ENCODE measurements around the gene WDR27.
A peak's percentile ranks its signal among the peaks of the same experiment; 100 is the strongest.
"Not testable (repeated sequence)": the region's sequence is repeated elsewhere in the genome, so short reads cannot be mapped to it uniquely, and the experiment has no call there.

WDR27 gene

GRCh38 chr6:169623343-169623742 is 78.5 kb downstream of the WDR27 start:
- Mint-ChIP-seq H3K9me3 (no peaks in the 10 kb centered on the region), H3K4me3 (no peak overlapping the region)

GRCh38 chr6:169622618-169623017 is 79.2 kb downstream of the WDR27 start:
- no peak overlapping the region for H3K4me3 Mint-ChIP-seq

More at GRCh38 chr6:169623343-169623742, 78.5 kb downstream of the WDR27 start:
- Mint-ChIP-seq H3K4me1 (no peaks in the 10 kb centered on the region), H3K36me3 (no peaks in the 10 kb centered on the region), H3K27ac (no peak overlapping the region)
- ATAC-seq (no peak), DNase-seq (ENCODE audit: low spot score in 2 of 2) (peak in 1 of 2 donors; percentile 33)

GRCh38 chr6:169621311-169621710 is 80.5 kb downstream of the WDR27 start:
- no peak overlapping the region for H3K4me3 Mint-ChIP-seq
- peaks cover 4% of the 10 kb centered on the region for H3K9me3 Mint-ChIP-seq

More at GRCh38 chr6:169622618-169623017, 79.2 kb downstream of the WDR27 start:
- H3K9me3 Mint-ChIP-seq = no peaks in the 10 kb centered on the region
- DNase-seq (ENCODE audit: low spot score in 2 of 2) (no peak), ATAC-seq (no peak)
- no peaks in the 10 kb centered on the region for H3K36me3 Mint-ChIP-seq
- H3K27ac Mint-ChIP-seq = no peak overlapping the region
- H3K4me1 Mint-ChIP-seq = no peaks in the 10 kb centered on the region

GRCh38 chr6:169620171-169621130 is 81.4 kb downstream of the WDR27 start:
- H3K36me3 Mint-ChIP-seq = no peaks in the 10 kb centered on the region
- H3K4me3 Mint-ChIP-seq = no peak overlapping the region
- peaks cover 4% of the 10 kb centered on the region for H3K9me3 Mint-ChIP-seq

More at GRCh38 chr6:169621311-169621710, 80.5 kb downstream of the WDR27 start:
- no peak overlapping the region for H3K27ac Mint-ChIP-seq
- no peaks in the 10 kb centered on the region for H3K4me1 Mint-ChIP-seq
- no peaks in the 10 kb centered on the region for H3K36me3 Mint-ChIP-seq
- ATAC-seq (no peak), DNase-seq (ENCODE audit: low spot score in 2 of 2) (no peak)

GRCh38 chr6:169619650-169620049 is 82.2 kb downstream of the WDR27 start:
- DNase-seq (ENCODE audit: low spot score in 2 of 2) (no peak), ATAC-seq (no peak)
- Mint-ChIP-seq H3K9me3 (peaks cover 4% of the 10 kb centered on the region), H3K4me1 (no peaks in the 10 kb centered on the region), H3K27ac (no peak overlapping the region), H3K36me3 (no peaks in the 10 kb centered on the region), H3K4me3 (no peak overlapping the region)

More at GRCh38 chr6:169620171-169621130, 81.4 kb downstream of the WDR27 start:
- ATAC-seq (no peak), DNase-seq (ENCODE audit: low spot score in 2 of 2) (no peak)
- no peaks in the 10 kb centered on the region for H3K4me1 Mint-ChIP-seq
- no peak overlapping the region for H3K27ac Mint-ChIP-seq

- H3K4me1 Mint-ChIP-seq = no peaks in the 10 kb centered on the region
- DNase-seq (ENCODE audit: low spot score in 2 of 2) (no peak), ATAC-seq (no peak)
- H3K36me3 Mint-ChIP-seq = no peaks in the 10 kb centered on the region
- H3K4me3 Mint-ChIP-seq = no peak overlapping the region
- H3K9me3 Mint-ChIP-seq = peaks cover 4% of the 10 kb centered on the region
- no peak overlapping the region for H3K27ac Mint-ChIP-seq
Measured at GRCh38 chr6:169618526-169619490, 83.0 kb downstream of the WDR27 start.

GRCh38 chr6:169617562-169617961 is 84.3 kb downstream of the WDR27 start:
- ATAC-seq (no peak), DNase-seq (ENCODE audit: low spot score in 2 of 2) (no peak)
- Mint-ChIP-seq H3K36me3 (no peaks in the 10 kb centered on the region), H3K4me1 (no peaks in the 10 kb centered on the region), H3K9me3 (peaks cover 4% of the 10 kb centered on the region), H3K4me3 (no peak overlapping the region), H3K27ac (no peak overlapping the region)

GRCh38 chr6:169608609-169609008 is 93.2 kb downstream of the WDR27 start:
- H3K4me1 Mint-ChIP-seq; H3K36me3 Mint-ChIP-seq; DNase-seq (ENCODE audit: low spot score in 2 of 2); H3K4me3 Mint-ChIP-seq; H3K9me3 Mint-ChIP-seq; H3K27ac Mint-ChIP-seq; ATAC-seq: not testable (repeated sequence)

GRCh38 chr6:169604076-169604475 is 97.8 kb downstream of the WDR27 start:
- H3K4me1 Mint-ChIP-seq = no peaks in the 10 kb centered on the region
- no peak overlapping the region for H3K4me3 Mint-ChIP-seq
- no peaks in the 10 kb centered on the region for H3K36me3 Mint-ChIP-seq
- DNase-seq (ENCODE audit: low spot score in 2 of 2) (no peak), ATAC-seq (no peak)
- H3K27ac Mint-ChIP-seq = no peak overlapping the region
- no peaks in the 10 kb centered on the region for H3K9me3 Mint-ChIP-seq

GRCh38 chr6:169601129-169601528 is 100.7 kb downstream of the WDR27 start:
- H3K4me1 Mint-ChIP-seq; H3K36me3 Mint-ChIP-seq; H3K4me3 Mint-ChIP-seq; H3K27ac Mint-ChIP-seq; H3K9me3 Mint-ChIP-seq; DNase-seq (ENCODE audit: low spot score in 2 of 2); ATAC-seq: not testable (repeated sequence)

- Mint-ChIP-seq H3K27ac (no peak overlapping the region), H3K9me3 (peaks cover 4% of the 10 kb centered on the region), H3K4me1 (peaks cover 23% of the 10 kb centered on the region), H3K4me3 (no peak overlapping the region), H3K36me3 (peaks cover 5% of the 10 kb centered on the region)
- DNase-seq (ENCODE audit: low spot score in 2 of 2) (no peak), ATAC-seq (no peak)
Measured at GRCh38 chr6:169592558-169592957, 109.3 kb downstream of the WDR27 start.

- Mint-ChIP-seq H3K27ac (no peak overlapping the region), H3K36me3 (peaks cover 5% of the 10 kb centered on the region), H3K4me1 (peaks cover 23% of the 10 kb centered on the region), H3K4me3 (no peak overlapping the region), H3K9me3 (no peaks in the 10 kb centered on the region)
- ATAC-seq = no peak
- DNase-seq (ENCODE audit: low spot score in 2 of 2) = no peak
Measured at GRCh38 chr6:169591616-169592015, 110.2 kb downstream of the WDR27 start.

- DNase-seq (ENCODE audit: low spot score in 2 of 2) = no peak
- Mint-ChIP-seq H3K4me1 (peaks cover 23% of the 10 kb centered on the region), H3K4me3 (peak overlapping the region; percentile 46), H3K9me3 (no peaks in the 10 kb centered on the region), H3K27ac (peak overlapping the region; percentile 87), H3K36me3 (peaks cover 5% of the 10 kb centered on the region)
- ATAC-seq = no peak
Measured at GRCh38 chr6:169590376-169590939, 111.4 kb downstream of the WDR27 start.

- peak; percentile 99 for ATAC-seq
- Mint-ChIP-seq H3K36me3 (peaks cover 5% of the 10 kb centered on the region), H3K4me1 (peaks cover 23% of the 10 kb centered on the region), H3K27ac (peak overlapping the region; percentile 87), H3K4me3 (peak overlapping the region; percentile 46), H3K9me3 (no peaks in the 10 kb centered on the region)
- DNase-seq (ENCODE audit: low spot score in 2 of 2) = no peak
Measured at GRCh38 chr6:169589699-169590257, 112.1 kb downstream of the WDR27 start.
